Breast epithelium (tissue), 3 donors: Measurements from ENCODE around the gene EPRS1.

Experiments used
- CTCF ChIP-seq, 3 donors: fragments of 450-650 bp; IDR thresholded peaks; one replicate each; pipeline ENCODE4 v1.5.1; 2016 to 2017; ENCODE audit warnings: antibody characterized with exemption in 3 of 3, mild to moderate bottlenecking in 3 of 3, moderate library complexity in 3 of 3
- POLR2A ChIP-seq: fragments of 450-650 bp; IDR thresholded peaks from one replicate; pipeline ENCODE4 v1.6.1; 2016; ENCODE audit warnings: antibody characterized with exemption, mild to moderate bottlenecking, moderate library complexity
- POLR2AphosphoS5 ChIP-seq, 3 donors: sonication (generic); formaldehyde crosslinking; IDR thresholded peaks; one replicate each; pipeline ENCODE4 v1.6.1; 2017; ENCODE audit warnings: antibody characterized with exemption in 3 of 3

DNA sequence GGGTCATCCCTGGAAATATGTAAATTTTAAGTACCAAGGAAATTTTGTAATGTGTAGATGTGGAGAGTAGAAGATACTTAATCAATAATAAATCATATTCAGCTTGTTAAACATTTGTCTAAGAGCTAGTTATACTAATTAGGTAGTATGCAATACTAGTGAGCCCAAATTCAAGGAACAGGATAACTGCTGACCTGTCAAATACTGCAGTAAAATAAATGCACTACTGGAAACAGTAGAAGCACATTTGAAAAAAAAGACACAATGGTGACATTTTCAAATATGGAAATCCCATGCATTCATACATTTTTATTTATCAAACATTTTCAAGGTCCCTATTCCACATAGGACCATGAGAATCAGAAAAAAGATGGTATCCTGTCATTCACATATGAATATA is 27.2 kb downstream of the EPRS1 start:
- TF ChIP-seq CTCF (IDR thresholded peaks at IDR 0.05) (no peak), POLR2AphosphoS5 (IDR thresholded peaks at IDR 0.05) (no peak), POLR2A (no peak)
